LNCAP (cell line): ENCODE results near the gene DUSP12.

ENCODE experiments used
- CTCF ChIP-seq: fragments of 450-650 bp; IDR thresholded peaks from 2 replicates; pipeline ENCODE4 v1.5.1; 2017; ENCODE audit warnings: mild to moderate bottlenecking

DUSP12 gene

GRCh38 chr1:161740921-161741320, 8.7 kb upstream of the DUSP12 start:
- no peak for TF ChIP-seq CTCF

- TF ChIP-seq CTCF: no peak
Observed at GRCh38 chr1:161743231-161743630, 6.4 kb upstream of the DUSP12 start.

GRCh38 chr1:161747801-161748200, 1.8 kb upstream of the DUSP12 start:
- TF ChIP-seq CTCF: no peak

- peak; percentile 61 for TF ChIP-seq CTCF
Observed at GRCh38 chr1:161763522-161764098, 14.0 kb downstream of the DUSP12 start.

GRCh38 chr1:161766102-161766981, 16.8 kb downstream of the DUSP12 start, which contains the start of gene ATF6:
Gene ATF6 (plus strand): TSS chr1:161766320. CDS start chr1:161766361, 41 bp downstream.
- no peak for TF ChIP-seq CTCF

GRCh38 chr1:161768461-161768860, 18.9 kb downstream of the DUSP12 start:
- TF ChIP-seq CTCF: no peak

GRCh38 chr1:161768986-161769672, 19.5 kb downstream of the DUSP12 start:
- no peak for TF ChIP-seq CTCF
